Activated CD8-positive, alpha-beta memory T cell treated with anti-CD3 and anti-CD28 coated beads, Interleukin-2, amount 50 U/mL, for 48 hours (primary cell): ENCODE data around the gene MYCL.

Source experiments
- DNase-seq: peaks from one replicate; pipeline ENCODE4 v3.0.0-alpha.2; 2020

MYCL gene

DNA sequence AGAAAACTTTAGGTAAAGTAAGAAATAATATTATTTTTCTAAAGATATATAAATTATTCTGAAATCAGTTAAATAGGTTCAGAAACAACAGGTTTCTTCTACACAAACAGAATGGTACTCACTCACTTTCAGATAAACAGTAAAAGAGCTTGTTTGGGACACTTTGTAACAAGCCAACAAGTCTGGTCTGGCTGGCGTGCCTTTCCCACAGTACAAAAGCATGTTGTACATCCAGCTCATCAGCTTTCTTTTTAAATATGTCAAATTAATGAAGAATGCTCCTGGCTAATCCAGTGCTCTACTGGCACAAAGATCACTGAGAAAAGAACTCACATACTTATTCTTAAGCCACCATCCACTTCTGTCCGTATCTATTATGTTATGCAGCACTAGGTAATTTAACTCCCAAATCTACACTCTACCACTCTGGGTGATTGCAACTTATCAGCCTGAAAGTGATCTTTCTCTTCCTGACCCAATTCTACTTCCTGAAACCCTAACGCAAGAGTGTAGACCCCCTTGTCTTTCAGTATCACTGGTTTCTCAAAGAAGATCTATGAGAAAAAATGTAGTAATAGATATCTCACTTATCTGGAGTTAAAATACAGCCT is 51.0 kb downstream of the MYCL start:
- DNase-seq: no peak

DNA sequence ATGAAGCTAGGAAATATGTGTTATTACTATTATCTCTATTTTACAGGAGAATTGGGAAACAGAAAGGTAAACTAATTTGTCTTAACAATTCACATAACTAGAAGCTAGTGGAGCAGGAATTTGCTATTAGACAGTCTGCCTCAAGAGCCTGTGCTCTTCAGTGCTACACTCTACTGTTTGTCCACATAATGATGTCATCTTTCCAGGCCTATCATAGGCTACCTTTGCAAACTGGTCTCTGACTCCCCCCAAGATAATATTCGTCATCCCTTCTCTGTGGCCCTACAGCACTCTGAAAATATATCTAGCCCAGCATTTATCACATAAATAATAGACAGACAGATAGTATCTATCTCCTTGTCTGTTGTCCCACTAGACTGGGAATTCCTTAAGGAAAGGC is 52.5 kb downstream of the MYCL start:
- no peak for DNase-seq

- no peak for DNase-seq
Observed at GRCh38 chr1:39847940-39848339, 53.8 kb downstream of the MYCL start.

DNA sequence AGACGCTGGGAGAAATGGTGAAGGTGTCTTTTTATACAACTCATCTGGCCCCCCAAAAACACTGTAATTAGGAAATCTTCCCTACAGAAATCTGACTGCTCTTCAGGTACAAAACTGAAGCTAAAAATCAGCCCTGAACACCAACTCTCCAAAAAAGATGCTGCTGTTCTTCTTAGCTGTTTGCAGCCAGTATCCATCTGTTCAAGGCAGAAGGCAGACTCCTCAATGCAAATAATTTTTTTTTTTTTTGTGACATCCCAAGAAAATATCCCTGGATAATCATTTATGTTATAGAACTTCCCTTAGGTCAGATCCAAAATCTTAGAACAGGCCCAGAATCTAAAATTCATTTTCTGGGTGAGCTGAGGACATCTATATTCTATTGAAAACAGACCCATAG is 54.9 kb downstream of the MYCL start:
- no peak for DNase-seq

GRCh38 chr1:39845569-39846566 is 55.8 kb downstream of the MYCL start:
- DNase-seq: peak; percentile 81
